GM12878 (cell line): ENCODE data around the gene SNRNP27. TPM values are rescaled to one million over a fixed set of nuclear protein-coding genes. Genes with fewer than 3 reads are reported as not detected.

Experiments
- ATAC-seq: fragments of 200-7000 bp; cut with Tn5 transposase; 3 replicates; pipeline ENCODE4 v1.9.1; 2020; ENCODE audit warnings: mild to moderate bottlenecking, moderate library complexity
- BruUV-seq: library from RNA; stranded (reverse); fragments of 400-500 nt; replicated peaks from 2 replicates; lab custom pipeline; 2021; lab: Mats Ljungman, UMichigan
- CTCF ChIA-PET: fragments of 300-600 bp; sonication (Branson Sonifier 250); formaldehyde crosslinking; extraction: SDS; loops from one replicate; lab custom pipeline; 2021; ENCODE audit warnings: inconsistent platforms; lab: Yijun Ruan, JAX
- POLR2A ChIA-PET: fragments of 350-600 bp; formaldehyde crosslinking; extraction: SDS; loops from one replicate; lab custom pipeline; 2021; ENCODE audit warnings: inconsistent platforms; lab: Charles Lee
- RAD21 ChIA-PET: fragments of 300-600 bp; sonication (Branson Sonifier 250); formaldehyde crosslinking; loops from one replicate; lab custom pipeline; 2023; ENCODE audit warnings: antibody characterized with exemption; ENCODE audit not compliant: unreplicated experiment; lab: Charles Lee
- SMC1A ChIA-PET: fragments of 300-600 bp; sonication (Branson Sonifier 250); formaldehyde crosslinking; loops from one replicate; lab custom pipeline; 2023; ENCODE audit not compliant: unreplicated experiment, uncharacterized antibody; lab: Charles Lee
- DNase-seq: peaks from one replicate; pipeline ENCODE4 v3.0.0-alpha.2; 2011; ENCODE audit warnings: low read depth, low spot score
- FAIRE-seq: peaks from 3 replicates; lab custom pipeline; 2011; peaks lifted over from hg19 to GRCh38; lab: Jason Lieb, UNC
- H2AFZ ChIP-seq: 2 replicates; pipeline ENCODE4 v1.6.0; 2011; ENCODE audit warnings: low read depth, low read length, control low read depth; ENCODE audit not compliant: control insufficient read depth
- H3K27ac ChIP-seq: 2 replicates; pipeline ENCODE4 v1.5.1; 2011; ENCODE audit warnings: control low read depth; ENCODE audit not compliant: control insufficient read depth, insufficient read depth
- H3K27me3 ChIP-seq, 2 experiments: replicated peaks in 1 of 2; 2 replicates each; pipeline versions ENCODE4 v1.6.0 to v1.6.1; 2011; ENCODE audit warnings: low read length in 1 of 2; ENCODE audit not compliant: control insufficient read depth in 2 of 2, insufficient read depth in 2 of 2
- H3K36me3 ChIP-seq, 2 experiments: 2 replicates each; pipeline ENCODE4 v1.5.1; 2011; ENCODE audit warnings: low read length in 1 of 2; ENCODE audit not compliant: control insufficient read depth in 2 of 2, insufficient read depth in 2 of 2
- H3K4me1 ChIP-seq: 2 replicates; pipeline ENCODE4 v1.6.1; 2011; ENCODE audit warnings: mild to moderate bottlenecking, low read length, moderate library complexity, mixed read lengths; ENCODE audit not compliant: control insufficient read depth, insufficient read depth
- H3K4me2 ChIP-seq: 2 replicates; pipeline ENCODE4 v1.6.0; 2011; ENCODE audit warnings: control low read depth; ENCODE audit not compliant: control insufficient read depth, insufficient read depth
- H3K4me3 ChIP-seq: fragments of 200-600 bp; sonication (generic); 2 replicates; pipeline ENCODE4 v1.5.1; 2016
- H3K79me2 ChIP-seq: 2 replicates; pipeline ENCODE4 v1.6.0; 2011; ENCODE audit warnings: low read length; ENCODE audit not compliant: control insufficient read depth, insufficient read depth
- H3K9ac ChIP-seq: 2 replicates; pipeline ENCODE4 v1.8.0; 2011; ENCODE audit warnings: low read length, control low read depth, mixed read lengths; ENCODE audit not compliant: control insufficient read depth, insufficient read depth
- H3K9me3 ChIP-seq: replicated peaks from 3 replicates; pipeline ENCODE4 v1.5.1; 2011; ENCODE audit warnings: mild to moderate bottlenecking, low read length; ENCODE audit not compliant: control insufficient read depth, insufficient read depth
- H4K20me1 ChIP-seq: 2 replicates; pipeline ENCODE4 v1.6.0; 2011; ENCODE audit not compliant: control insufficient read depth, insufficient read depth
- CHD2 ChIP-seq: IDR thresholded peaks from 2 replicates; pipeline ENCODE4 v1.6.1; 2011; ENCODE audit warnings: low read depth, low read length, improper control_type of control experiment, borderline replicate concordance
- DPF2 ChIP-seq: fragments of 450-650 bp; IDR thresholded peaks from 2 replicates; pipeline ENCODE4 v1.6.1; 2017; ENCODE audit warnings: mild to moderate bottlenecking
- EP300 ChIP-seq, 2 experiments: fragments of 150-350 bp in 1 of 2; IDR thresholded peaks; 2 replicates each; pipeline ENCODE4 v1.6.1; 2011 to 2012; ENCODE audit warnings: low read depth in 2 of 2, low read length in 2 of 2, borderline replicate concordance in 1 of 2, improper control_type of control experiment in 1 of 2, inconsistent platforms in 1 of 2; ENCODE audit not compliant: control insufficient read depth in 1 of 2
- FOS ChIP-seq: IDR thresholded peaks from 3 replicates; pipeline ENCODE4 v1.6.1; 2011; ENCODE audit warnings: borderline replicate concordance; ENCODE audit not compliant: insufficient read length; ENCODE audit errors: extremely low read depth
- HCFC1 ChIP-seq: fragments of 150-350 bp; IDR thresholded peaks from 2 replicates; pipeline ENCODE4 v1.6.1; 2014; ENCODE audit warnings: low read length
- HDGF ChIP-seq: fragments of 450-650 bp; IDR thresholded peaks from 2 replicates; pipeline ENCODE4 v1.6.1; 2016; ENCODE audit warnings: antibody characterized with exemption
- KDM1A ChIP-seq: fragments of 200-600 bp; sonication (generic); IDR thresholded peaks from 2 replicates; pipeline ENCODE4 v1.6.1; 2016; ENCODE audit warnings: borderline replicate concordance
- MTA2 ChIP-seq: fragments of 450-650 bp; IDR thresholded peaks from 2 replicates; pipeline ENCODE4 v1.6.1; 2016; ENCODE audit warnings: low read depth, mild to moderate bottlenecking, moderate library complexity
- MYC ChIP-seq: IDR thresholded peaks from 2 replicates; pipeline ENCODE4 v1.6.1; 2011; ENCODE audit warnings: mild to moderate bottlenecking, low read length, moderate library complexity, inconsistent platforms; ENCODE audit not compliant: insufficient read depth, insufficient replicate concordance, insufficient read length, severe bottlenecking
- RELA ChIP-seq: fragments of 450-650 bp; IDR thresholded peaks from 2 replicates; pipeline ENCODE4 v1.8.0; 2014; ENCODE audit warnings: borderline replicate concordance; ENCODE audit not compliant: partially characterized antibody
- STAT1 ChIP-seq: fragments of 450-650 bp; conservative IDR thresholded peaks from 2 replicates; pipeline ENCODE4 v1.6.1; 2014; ENCODE audit warnings: antibody characterized with exemption, mild to moderate bottlenecking
- SUPT20H ChIP-seq: IDR thresholded peaks from 2 replicates; pipeline ENCODE4 v1.6.1; 2011; ENCODE audit warnings: low read depth, mild to moderate bottlenecking, low read length, moderate library complexity, borderline replicate concordance; ENCODE audit not compliant: control insufficient read depth
- TARDBP ChIP-seq: IDR thresholded peaks from 2 replicates; pipeline ENCODE4 v1.6.1; 2016; ENCODE audit warnings: borderline replicate concordance
- ZNF622 ChIP-seq: fragments of 450-650 bp; IDR thresholded peaks from 2 replicates; pipeline ENCODE4 v1.6.1; 2017; ENCODE audit warnings: mild to moderate bottlenecking, inconsistent platforms
- WGBS: methylation state at CpG from one replicate; pipeline ENCODE4 v1.1.6; 2016; ENCODE audit warnings: low lambda C conversion rate; ENCODE audit not compliant: insufficient replicate concordance, insufficient coverage; ENCODE audit errors: missing lambda C conversion rate; 5-methylcytosine and 5-hydroxymethylcytosine counted together
- in situ Hi-C: fragments of 300-500 bp; cut with MboI; formaldehyde crosslinking; loops from 9 replicates; pipeline ENCODE4 v1.14.3; 2018; ENCODE audit warnings: mixed read lengths
- intact Hi-C: fragments of 100-400 bp; cut with micrococcal nuclease; formaldehyde crosslinking; loops from one replicate; pipeline ENCODE4 v1.14.2; 2022; ENCODE audit not compliant: unreplicated experiment
- polyA plus RNA-seq, 11 experiments: library from polyadenylated mRNA; depleted of rRNA in 4 of 11; unstranded in 6 of 11; stranded (reverse) in 5 of 11; fragments of >200 nt; fragmentation: Nextera tagmentation in 4 of 11; fragmentation: Illumina TruSeq in 1 of 11; extraction: Ambion mirVana in 4 of 11; extraction: Trizol in 1 of 11; gene quantifications; 1 replicate in 1 of 11; 2 replicates in 10 of 11; pipeline versions ENCODE4 v1.2.1 to v1.2.3, GENCODE V29; 2011 to 2016; ENCODE audit warnings: inconsistent platforms in 2 of 11, missing spikeins in 2 of 11, low read depth in 1 of 11
- total RNA-seq, 4 experiments: library from RNA; depleted of rRNA in 3 of 4; stranded (reverse); fragments of >200 nt in 3 of 4; fragmentation: Illumina TruSeq in 1 of 4; extraction: Trizol in 1 of 4; gene quantifications; 2 replicates each; pipeline versions ENCODE4 v1.2.1 to v1.2.3, GENCODE V29; 2013 to 2021
- TF ChIP-seq, protein P1 (sequence below): IDR thresholded peaks from 2 replicates; pipeline ENCODE4 v1.6.1; 2011; ENCODE audit warnings: low read depth, mild to moderate bottlenecking, low read length, moderate library complexity, borderline replicate concordance; ENCODE audit errors: extremely low read depth

Gene SNRNP27
- total and polyA plus RNA-seq, 10 of the 15 experiments (the other 5 are each of a cell fraction or from before 2014, with no cell fraction given), result 30.6 to 89.5 (median 49.2) TPM

DNA sequence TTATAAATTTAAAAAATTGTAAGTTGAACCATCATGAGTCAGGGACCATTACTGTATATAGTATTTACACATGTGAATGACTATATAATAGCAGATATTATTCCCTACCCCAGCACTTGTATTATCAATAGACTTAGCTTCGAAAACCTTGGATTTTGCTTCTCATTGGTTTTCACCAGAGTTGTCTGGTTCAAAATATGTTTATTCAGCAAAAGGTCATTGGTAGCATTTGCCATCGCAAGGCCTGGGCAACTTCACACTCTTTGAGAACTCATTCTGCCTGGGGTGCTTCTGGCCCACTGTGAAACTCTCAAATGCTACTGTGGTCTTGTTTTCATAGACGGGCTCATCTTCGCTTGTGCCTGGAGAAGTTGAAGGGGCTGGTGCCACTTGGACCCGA, 41.3 kb downstream of the SNRNP27 start:
- no peak overlapping the region for H3K9ac ChIP-seq
- H3K4me3 ChIP-seq, result no peak overlapping the region
- RAD21 ChIA-PET, result no interaction called here
- SMC1A ChIA-PET, result interaction anchor here (0.6 to 2.3 kb wide), 5 partner anchors 15 to 296 kb away, joined by 3 to 14 read pairs (median 4); no protein-coding TSS in a partner anchor
- DNase-seq (no peak), ATAC-seq (no peak), FAIRE-seq (no peak)
- POLR2A ChIA-PET, result interaction anchor here (0.6 kb wide), 1 partner anchor 237 kb away, joined by 3 read pairs; no protein-coding TSS in a partner anchor
- BruUV-seq, result no TSS peak
- no peak for TF ChIP-seq ZNF622
- no peak for TF ChIP-seq STAT1
- no peak for TF ChIP-seq DPF2
- TF ChIP-seq HCFC1, result no peak
- no peak for TF ChIP-seq MTA2
- TF ChIP-seq HDGF, result no peak
- TF ChIP-seq SUPT20H, result no peak
- no peak for TF ChIP-seq MYC
- TF ChIP-seq, protein P1, sequence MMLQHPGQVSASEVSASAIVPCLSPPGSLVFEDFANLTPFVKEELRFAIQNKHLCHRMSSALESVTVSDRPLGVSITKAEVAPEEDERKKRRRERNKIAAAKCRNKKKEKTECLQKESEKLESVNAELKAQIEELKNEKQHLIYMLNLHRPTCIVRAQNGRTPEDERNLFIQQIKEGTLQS, result no peak
- TF ChIP-seq KDM1A, result no peak
- no peak for TF ChIP-seq EP300 (IDR thresholded peaks at IDR 0.05; ENCODE audit: borderline replicate concordance in 1 of 2, control insufficient read depth in 1 of 2, low read depth in 2 of 2, low read length in 2 of 2)
- TF ChIP-seq TARDBP, result no peak
- TF ChIP-seq FOS, result no peak
- TF ChIP-seq CHD2, result no peak
- no peak for TF ChIP-seq RELA
- in situ Hi-C loops, result no loop called here
- H3K4me2 ChIP-seq, result no peak overlapping the region
- whole genome bisulfite sequencing, result 86% methylated on average over 5 of the region's 5 CpGs
- no peaks in the 10 kb centered on the region for H3K79me2 ChIP-seq
- H4K20me1 ChIP-seq, result no peaks in the 10 kb centered on the region
- H2AFZ ChIP-seq, result no peak overlapping the region
- peaks cover 17% of the 10 kb centered on the region for H3K4me1 ChIP-seq
- H3K27me3 ChIP-seq, result no peaks in the 10 kb centered on the region
- intact Hi-C loops, result no loop called here
- CTCF ChIA-PET, result interaction anchor here (1.2 kb wide), 1 partner anchor 12 kb away, joined by 3 read pairs; no protein-coding TSS in a partner anchor
- H3K36me3 ChIP-seq, result peaks cover 0 to 18% of the 10 kb centered on the region in 2 experiments; a peak in 3 of 4 replicates
- H3K27ac ChIP-seq, result no peak overlapping the region
- H3K9me3 ChIP-seq, result no peaks in the 10 kb centered on the region
